Measurements from ENCODE around the gene KANSL1. TPM values are rescaled to one million over a fixed set of nuclear protein-coding genes. Genes with fewer than 3 reads are reported as not detected.

KANSL1 gene
- total and polyA plus RNA-seq, 2 experiments from 2014 or later: 49.0 to 206 TPM

DNA sequence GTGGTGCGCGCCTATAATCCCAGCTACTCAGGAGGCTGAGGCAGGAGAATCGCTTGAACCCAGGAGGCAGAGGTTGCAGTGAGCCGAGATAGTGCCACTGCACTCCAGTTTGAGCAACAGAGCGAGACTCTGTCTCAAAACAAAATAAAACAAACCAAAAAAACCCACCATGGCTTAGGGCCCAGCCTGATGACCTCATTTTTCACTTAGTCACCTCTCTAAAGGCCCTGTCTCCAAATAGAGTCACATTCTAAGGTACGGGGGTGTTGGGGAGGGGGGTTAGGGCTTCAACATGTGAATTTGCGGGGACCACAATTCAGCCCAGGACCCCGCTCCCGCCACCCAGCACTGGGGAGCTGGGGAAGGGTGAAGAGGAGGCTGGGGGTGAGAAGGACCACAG lies 195.6 kb downstream of the KANSL1 start:
- H3F3A ChIP-seq (replicated peaks; ENCODE audit: low read depth): no peaks in the 10 kb centered on the region
- H3K36me3 ChIP-seq (ENCODE audit: insufficient read depth): no peaks in the 10 kb centered on the region
- H3K9me2 ChIP-seq (ENCODE audit: insufficient read depth): no peaks in the 10 kb centered on the region
- Mint-ChIP-seq H3K4me1 (peaks cover 5% of the 10 kb centered on the region), H3K9me3 (no peaks in the 10 kb centered on the region), H3K27me3 (ENCODE audit: insufficient read depth, low read depth, poor library complexity) (peaks cover 12% of the 10 kb centered on the region), H3K36me3 (ENCODE audit: low read depth) (no peaks in the 10 kb centered on the region), H3K27ac (no peak overlapping the region), H3K4me3 (no peak overlapping the region)
- TF ChIP-seq EZH2phosphoT487 (IDR thresholded peaks at IDR 0.05; ENCODE audit: unreplicated experiment) (no peak), POLR2AphosphoS5 (IDR thresholded peaks at IDR 0.05; ENCODE audit: low read depth) (no peak), ZNF331 (CRISPR knock-in tag; IDR thresholded peaks at IDR 0.05; ENCODE audit: low read depth) (no peak), EZH2 (IDR thresholded peaks at IDR 0.05; ENCODE audit: low read depth, unreplicated experiment) (no peak), JUNB (IDR thresholded peaks at IDR 0.05; ENCODE audit: unreplicated experiment) (no peak), STAT1 (IDR thresholded peaks at IDR 0.05; ENCODE audit: unreplicated experiment) (no peak), CREB1 (CRISPR knock-in tag; IDR thresholded peaks at IDR 0.05; ENCODE audit: low read depth) (no peak), NANOG (IDR thresholded peaks at IDR 0.05; ENCODE audit: borderline replicate concordance) (no peak), ZNF114 (CRISPR knock-in tag; IDR thresholded peaks at IDR 0.05) (no peak)
- TF ChIP-seq, protein P1, sequence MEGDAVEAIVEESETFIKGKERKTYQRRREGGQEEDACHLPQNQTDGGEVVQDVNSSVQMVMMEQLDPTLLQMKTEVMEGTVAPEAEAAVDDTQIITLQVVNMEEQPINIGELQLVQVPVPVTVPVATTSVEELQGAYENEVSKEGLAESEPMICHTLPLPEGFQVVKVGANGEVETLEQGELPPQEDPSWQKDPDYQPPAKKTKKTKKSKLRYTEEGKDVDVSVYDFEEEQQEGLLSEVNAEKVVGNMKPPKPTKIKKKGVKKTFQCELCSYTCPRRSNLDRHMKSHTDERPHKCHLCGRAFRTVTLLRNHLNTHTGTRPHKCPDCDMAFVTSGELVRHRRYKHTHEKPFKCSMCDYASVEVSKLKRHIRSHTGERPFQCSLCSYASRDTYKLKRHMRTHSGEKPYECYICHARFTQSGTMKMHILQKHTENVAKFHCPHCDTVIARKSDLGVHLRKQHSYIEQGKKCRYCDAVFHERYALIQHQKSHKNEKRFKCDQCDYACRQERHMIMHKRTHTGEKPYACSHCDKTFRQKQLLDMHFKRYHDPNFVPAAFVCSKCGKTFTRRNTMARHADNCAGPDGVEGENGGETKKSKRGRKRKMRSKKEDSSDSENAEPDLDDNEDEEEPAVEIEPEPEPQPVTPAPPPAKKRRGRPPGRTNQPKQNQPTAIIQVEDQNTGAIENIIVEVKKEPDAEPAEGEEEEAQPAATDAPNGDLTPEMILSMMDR (conservative IDR thresholded peaks at IDR 0.05; ENCODE audit: low read depth in 2 of 2): no peak
- TF ChIP-seq, protein P2, sequence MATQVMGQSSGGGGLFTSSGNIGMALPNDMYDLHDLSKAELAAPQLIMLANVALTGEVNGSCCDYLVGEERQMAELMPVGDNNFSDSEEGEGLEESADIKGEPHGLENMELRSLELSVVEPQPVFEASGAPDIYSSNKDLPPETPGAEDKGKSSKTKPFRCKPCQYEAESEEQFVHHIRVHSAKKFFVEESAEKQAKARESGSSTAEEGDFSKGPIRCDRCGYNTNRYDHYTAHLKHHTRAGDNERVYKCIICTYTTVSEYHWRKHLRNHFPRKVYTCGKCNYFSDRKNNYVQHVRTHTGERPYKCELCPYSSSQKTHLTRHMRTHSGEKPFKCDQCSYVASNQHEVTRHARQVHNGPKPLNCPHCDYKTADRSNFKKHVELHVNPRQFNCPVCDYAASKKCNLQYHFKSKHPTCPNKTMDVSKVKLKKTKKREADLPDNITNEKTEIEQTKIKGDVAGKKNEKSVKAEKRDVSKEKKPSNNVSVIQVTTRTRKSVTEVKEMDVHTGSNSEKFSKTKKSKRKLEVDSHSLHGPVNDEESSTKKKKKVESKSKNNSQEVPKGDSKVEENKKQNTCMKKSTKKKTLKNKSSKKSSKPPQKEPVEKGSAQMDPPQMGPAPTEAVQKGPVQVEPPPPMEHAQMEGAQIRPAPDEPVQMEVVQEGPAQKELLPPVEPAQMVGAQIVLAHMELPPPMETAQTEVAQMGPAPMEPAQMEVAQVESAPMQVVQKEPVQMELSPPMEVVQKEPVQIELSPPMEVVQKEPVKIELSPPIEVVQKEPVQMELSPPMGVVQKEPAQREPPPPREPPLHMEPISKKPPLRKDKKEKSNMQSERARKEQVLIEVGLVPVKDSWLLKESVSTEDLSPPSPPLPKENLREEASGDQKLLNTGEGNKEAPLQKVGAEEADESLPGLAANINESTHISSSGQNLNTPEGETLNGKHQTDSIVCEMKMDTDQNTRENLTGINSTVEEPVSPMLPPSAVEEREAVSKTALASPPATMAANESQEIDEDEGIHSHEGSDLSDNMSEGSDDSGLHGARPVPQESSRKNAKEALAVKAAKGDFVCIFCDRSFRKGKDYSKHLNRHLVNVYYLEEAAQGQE (IDR thresholded peaks at IDR 0.05; ENCODE audit: unreplicated experiment): no peak
- TF ChIP-seq, protein P3, sequence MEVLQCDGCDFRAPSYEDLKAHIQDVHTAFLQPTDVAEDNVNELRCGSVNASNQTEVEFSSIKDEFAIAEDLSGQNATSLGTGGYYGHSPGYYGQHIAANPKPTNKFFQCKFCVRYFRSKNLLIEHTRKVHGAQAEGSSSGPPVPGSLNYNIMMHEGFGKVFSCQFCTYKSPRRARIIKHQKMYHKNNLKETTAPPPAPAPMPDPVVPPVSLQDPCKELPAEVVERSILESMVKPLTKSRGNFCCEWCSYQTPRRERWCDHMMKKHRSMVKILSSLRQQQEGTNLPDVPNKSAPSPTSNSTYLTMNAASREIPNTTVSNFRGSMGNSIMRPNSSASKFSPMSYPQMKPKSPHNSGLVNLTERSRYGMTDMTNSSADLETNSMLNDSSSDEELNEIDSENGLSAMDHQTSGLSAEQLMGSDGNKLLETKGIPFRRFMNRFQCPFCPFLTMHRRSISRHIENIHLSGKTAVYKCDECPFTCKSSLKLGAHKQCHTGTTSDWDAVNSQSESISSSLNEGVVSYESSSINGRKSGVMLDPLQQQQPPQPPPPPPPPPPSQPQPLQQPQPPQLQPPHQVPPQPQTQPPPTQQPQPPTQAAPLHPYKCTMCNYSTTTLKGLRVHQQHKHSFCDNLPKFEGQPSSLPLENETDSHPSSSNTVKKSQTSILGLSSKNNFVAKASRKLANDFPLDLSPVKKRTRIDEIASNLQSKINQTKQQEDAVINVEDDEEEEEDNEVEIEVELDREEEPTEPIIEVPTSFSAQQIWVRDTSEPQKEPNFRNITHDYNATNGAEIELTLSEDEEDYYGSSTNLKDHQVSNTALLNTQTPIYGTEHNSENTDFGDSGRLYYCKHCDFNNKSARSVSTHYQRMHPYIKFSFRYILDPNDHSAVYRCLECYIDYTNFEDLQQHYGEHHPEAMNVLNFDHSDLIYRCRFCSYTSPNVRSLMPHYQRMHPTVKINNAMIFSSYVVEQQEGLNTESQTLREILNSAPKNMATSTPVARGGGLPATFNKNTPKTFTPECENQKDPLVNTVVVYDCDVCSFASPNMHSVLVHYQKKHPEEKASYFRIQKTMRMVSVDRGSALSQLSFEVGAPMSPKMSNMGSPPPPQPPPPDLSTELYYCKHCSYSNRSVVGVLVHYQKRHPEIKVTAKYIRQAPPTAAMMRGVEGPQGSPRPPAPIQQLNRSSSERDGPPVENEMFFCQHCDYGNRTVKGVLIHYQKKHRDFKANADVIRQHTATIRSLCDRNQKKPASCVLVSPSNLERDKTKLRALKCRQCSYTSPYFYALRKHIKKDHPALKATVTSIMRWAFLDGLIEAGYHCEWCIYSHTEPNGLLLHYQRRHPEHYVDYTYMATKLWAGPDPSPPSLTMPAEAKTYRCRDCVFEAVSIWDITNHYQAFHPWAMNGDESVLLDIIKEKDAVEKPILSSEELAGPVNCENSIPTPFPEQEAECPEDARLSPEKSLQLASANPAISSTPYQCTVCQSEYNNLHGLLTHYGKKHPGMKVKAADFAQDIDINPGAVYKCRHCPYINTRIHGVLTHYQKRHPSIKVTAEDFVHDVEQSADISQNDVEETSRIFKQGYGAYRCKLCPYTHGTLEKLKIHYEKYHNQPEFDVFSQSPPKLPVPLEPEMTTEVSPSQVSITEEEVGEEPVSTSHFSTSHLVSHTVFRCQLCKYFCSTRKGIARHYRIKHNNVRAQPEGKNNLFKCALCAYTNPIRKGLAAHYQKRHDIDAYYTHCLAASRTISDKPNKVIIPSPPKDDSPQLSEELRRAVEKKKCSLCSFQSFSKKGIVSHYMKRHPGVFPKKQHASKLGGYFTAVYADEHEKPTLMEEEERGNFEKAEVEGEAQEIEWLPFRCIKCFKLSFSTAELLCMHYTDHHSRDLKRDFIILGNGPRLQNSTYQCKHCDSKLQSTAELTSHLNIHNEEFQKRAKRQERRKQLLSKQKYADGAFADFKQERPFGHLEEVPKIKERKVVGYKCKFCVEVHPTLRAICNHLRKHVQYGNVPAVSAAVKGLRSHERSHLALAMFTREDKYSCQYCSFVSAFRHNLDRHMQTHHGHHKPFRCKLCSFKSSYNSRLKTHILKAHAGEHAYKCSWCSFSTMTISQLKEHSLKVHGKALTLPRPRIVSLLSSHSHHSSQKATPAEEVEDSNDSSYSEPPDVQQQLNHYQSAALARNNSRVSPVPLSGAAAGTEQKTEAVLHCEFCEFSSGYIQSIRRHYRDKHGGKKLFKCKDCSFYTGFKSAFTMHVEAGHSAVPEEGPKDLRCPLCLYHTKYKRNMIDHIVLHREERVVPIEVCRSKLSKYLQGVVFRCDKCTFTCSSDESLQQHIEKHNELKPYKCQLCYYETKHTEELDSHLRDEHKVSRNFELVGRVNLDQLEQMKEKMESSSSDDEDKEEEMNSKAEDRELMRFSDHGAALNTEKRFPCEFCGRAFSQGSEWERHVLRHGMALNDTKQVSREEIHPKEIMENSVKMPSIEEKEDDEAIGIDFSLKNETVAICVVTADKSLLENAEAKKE (CRISPR knock-in tag; IDR thresholded peaks at IDR 0.05): no peak
- TF ChIP-seq, protein P4, sequence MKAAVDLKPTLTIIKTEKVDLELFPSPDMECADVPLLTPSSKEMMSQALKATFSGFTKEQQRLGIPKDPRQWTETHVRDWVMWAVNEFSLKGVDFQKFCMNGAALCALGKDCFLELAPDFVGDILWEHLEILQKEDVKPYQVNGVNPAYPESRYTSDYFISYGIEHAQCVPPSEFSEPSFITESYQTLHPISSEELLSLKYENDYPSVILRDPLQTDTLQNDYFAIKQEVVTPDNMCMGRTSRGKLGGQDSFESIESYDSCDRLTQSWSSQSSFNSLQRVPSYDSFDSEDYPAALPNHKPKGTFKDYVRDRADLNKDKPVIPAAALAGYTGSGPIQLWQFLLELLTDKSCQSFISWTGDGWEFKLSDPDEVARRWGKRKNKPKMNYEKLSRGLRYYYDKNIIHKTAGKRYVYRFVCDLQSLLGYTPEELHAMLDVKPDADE (IDR thresholded peaks at IDR 0.05): no peak
- H4K20me1 ChIP-seq (replicated peaks; ENCODE audit: insufficient read depth): no peaks in the 10 kb centered on the region
- H3K4me2 ChIP-seq: no peak overlapping the region
- no peak overlapping the region for H3K4me3 ChIP-seq
- no peak overlapping the region for H3K27ac ChIP-seq (ENCODE audit: low read depth)
- H3K27me3 ChIP-seq (ENCODE audit: insufficient read depth): no peaks in the 10 kb centered on the region
- ATAC-seq: no peak
- H2AFZ ChIP-seq: no peak overlapping the region
- DNase-seq (ENCODE audit: low spot score): no peak
- H3K79me2 ChIP-seq (replicated peaks; ENCODE audit: insufficient read depth): no peaks in the 10 kb centered on the region
- H3K4me1 ChIP-seq (ENCODE audit: insufficient read depth): no peaks in the 10 kb centered on the region; the same call in 1 of the 2 replicates
